ENCODE measurements around the gene STAT4.

STAT4 gene

GRCh38 chr2:191103774-191104173, 47.0 kb downstream of the STAT4 start:
- in situ Hi-C loops (cut with HindIII; ENCODE audit: low sequenced_read_pairs): no loop called here

DNA sequence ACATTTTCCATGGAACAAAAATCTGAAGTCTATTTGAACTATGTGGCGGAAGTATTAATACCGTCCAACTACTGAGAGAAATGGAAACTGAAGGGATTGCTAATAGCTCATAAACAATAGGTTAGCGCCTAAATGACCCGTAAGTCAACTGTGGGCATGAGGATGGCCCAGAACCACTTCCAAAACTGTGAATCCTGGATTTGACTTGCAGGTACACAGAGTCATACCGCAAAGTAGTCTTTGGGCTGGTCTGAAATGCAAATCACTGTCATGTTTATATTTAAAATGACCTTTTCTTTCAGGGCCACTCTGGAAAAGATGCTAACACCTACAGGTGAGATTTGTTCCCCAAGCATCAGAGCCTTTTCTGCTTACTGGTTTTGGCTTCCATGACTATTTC, 50.6 kb downstream of the STAT4 start:
- in situ Hi-C loops (cut with HindIII; ENCODE audit: low sequenced_read_pairs): no loop called here

DNA sequence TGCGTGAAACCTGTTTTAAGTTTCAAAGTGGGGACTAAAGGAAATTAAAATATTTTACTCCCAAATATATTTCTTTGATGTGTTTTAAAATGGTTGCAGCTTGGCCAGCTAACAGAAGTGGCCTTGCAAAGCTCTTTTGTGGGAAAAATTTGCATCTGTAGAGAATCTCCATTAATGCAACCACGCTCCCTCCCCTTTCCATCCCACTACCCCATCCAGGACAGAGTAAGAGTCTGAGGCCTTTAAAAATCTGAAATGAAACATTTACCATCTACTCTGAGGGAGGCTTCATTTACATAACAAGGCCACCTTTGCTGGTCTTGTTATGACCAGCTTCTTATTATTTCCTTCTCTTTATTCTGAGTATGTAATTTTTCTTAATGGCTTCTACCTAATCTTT, 63.5 kb downstream of the STAT4 start:
- in situ Hi-C loops (cut with HindIII; ENCODE audit: low sequenced_read_pairs): no loop called here

DNA sequence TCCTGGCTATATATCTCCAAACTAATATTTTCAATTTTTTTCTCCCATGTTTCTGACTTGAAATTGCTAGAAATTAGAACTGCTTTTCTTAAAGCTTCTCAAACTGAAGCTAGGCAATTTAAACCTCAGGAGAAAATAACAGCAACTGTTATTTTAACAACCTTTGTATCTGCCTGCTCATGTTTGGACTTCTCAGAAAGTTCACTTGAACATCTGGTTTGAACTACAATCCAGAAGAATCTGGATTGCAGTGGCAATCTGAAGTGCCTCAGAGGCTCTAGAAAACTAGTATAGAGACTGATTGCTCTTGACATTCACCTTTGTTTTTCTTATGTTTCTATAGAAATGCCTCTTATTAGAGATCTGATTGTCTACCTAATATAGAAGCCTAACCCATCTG, 64.1 kb downstream of the STAT4 start:
- in situ Hi-C loops (cut with HindIII; ENCODE audit: low sequenced_read_pairs): no loop called here

GRCh38 chr2:191083540-191083939, 67.3 kb downstream of the STAT4 start:
- in situ Hi-C loops (cut with HindIII; ENCODE audit: low sequenced_read_pairs): no loop called here

- in situ Hi-C loops (cut with HindIII; ENCODE audit: low sequenced_read_pairs): no loop called here
Observed at GRCh38 chr2:191082321-191082720, 68.5 kb downstream of the STAT4 start.

DNA sequence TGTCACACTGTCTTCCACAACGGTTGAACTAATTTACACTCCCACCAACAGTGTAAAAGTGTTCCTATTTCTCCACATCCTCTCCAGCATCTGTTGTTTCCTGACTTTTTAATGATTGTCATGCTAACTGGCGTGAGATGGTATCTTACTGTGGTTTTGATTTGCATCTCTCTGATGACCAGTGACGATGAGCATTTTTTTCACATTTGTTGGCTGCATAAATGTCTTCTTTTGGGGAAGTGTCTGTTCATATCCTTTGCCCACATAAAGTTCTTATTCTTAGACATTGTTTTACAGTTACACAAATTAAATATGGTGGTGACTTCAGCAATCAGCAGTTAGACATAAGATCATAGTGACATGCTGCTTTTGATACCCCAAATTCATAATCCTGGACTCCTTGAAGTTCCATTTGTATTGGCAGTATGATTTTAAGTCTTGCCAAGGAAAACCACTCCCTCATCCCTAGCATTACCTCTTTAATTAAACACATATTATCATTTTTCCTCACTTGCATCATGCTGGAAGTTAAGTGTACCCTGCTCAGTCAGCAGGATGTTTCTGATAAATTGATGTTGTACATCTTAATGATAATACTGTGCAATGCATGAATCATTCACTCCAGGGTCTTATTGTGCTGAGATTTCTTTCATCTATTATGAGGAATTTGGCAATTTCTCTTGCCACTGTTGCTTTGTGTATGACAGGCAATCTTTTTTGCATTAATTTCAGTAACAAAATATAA, 69.2 kb downstream of the STAT4 start:
- in situ Hi-C loops (cut with HindIII; ENCODE audit: low sequenced_read_pairs): no loop called here

- in situ Hi-C loops (cut with HindIII; ENCODE audit: low sequenced_read_pairs): no loop called here
Observed at GRCh38 chr2:191078165-191078867, 72.5 kb downstream of the STAT4 start.

- in situ Hi-C loops (cut with HindIII; ENCODE audit: low sequenced_read_pairs): no loop called here
Observed at GRCh38 chr2:191070276-191070675, 80.5 kb downstream of the STAT4 start.

- in situ Hi-C loops (cut with HindIII; ENCODE audit: low sequenced_read_pairs): no loop called here
Observed at GRCh38 chr2:191069606-191070005, 81.2 kb downstream of the STAT4 start.

DNA sequence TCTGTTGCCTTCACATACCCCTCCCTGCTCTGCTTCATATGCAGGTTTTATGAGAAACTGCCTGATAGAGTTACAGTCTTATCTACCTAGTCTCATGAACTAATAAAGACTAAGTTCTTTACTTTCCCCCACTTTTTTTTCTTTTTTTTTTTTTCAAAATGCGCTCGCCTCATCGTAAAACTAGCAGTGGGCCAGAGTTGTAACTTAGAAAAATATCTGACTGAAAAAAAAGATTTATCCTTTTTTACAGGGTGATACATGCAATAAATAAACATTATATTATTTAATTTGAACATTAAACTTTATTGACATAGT, 83.9 kb downstream of the STAT4 start:
- in situ Hi-C loops (cut with HindIII; ENCODE audit: low sequenced_read_pairs): no loop called here

DNA sequence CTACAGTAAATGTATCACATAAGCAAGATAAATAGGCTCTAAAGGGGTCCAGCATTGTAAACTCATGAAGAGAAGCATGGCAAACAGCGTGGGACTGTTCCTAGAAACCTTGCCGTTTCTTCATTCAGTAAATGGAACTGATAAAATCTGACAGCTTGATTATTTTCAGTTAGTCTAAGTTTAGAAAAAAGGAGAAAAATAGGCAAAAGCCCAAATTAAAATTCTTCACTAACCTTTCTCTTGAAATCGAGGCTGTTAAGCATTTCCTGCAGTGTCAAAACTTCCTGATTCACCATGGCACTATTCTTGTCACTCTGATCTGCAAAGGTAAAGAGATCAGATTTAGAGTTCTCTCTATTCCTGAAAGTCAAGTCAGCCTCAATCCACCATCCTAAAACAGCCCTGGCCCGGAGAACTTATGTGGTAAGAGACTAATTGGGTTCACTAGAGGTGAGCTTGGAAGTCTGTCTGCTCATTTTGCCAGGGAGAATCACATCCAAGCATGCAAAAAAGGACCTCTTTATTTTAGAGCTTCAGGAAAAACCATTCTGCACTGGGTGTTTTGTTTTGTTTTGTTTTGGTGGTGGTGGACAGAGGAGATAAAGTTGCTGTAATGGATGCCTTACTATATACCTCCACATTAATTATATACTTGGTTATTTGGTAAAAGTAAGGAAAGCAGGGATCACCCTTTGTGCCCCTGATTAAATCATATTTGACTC, 84.4 kb downstream of the STAT4 start:
- in situ Hi-C loops (cut with HindIII; ENCODE audit: low sequenced_read_pairs): no loop called here

- in situ Hi-C loops (cut with HindIII; ENCODE audit: low sequenced_read_pairs): no loop called here
Observed at GRCh38 chr2:191065785-191066184, 85.0 kb downstream of the STAT4 start.

- in situ Hi-C loops (cut with HindIII; ENCODE audit: low sequenced_read_pairs): no loop called here
Observed at GRCh38 chr2:191064590-191064989, 86.2 kb downstream of the STAT4 start.

- in situ Hi-C loops (cut with HindIII; ENCODE audit: low sequenced_read_pairs): no loop called here
Observed at GRCh38 chr2:191063584-191063983, 87.2 kb downstream of the STAT4 start.

DNA sequence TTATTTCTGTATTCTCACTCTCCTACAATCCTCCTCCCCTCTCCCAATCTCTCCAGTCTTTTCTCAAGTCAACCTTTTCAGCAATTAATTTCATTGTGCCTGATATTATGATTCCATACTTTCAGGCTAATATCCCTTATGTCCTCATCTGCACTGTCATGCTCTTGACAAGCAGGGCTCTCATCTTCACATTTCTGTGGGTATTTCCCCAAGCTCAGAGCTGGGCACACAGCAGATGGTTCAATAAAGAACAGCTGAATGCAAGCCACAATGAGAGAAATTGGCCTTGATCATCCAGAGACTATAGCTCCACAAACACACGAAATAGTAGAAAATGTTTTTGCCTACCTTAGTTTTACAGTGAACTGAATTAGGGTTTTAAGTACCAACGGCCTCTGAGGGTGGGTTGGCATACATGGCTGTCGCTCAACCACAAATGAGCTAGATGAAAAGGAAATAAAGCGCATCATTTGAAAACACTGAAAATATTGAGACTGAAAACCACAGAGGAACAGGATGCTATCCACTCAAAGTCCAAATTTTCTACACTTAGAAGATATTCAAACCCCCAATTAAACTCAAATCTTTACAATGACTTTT, 89.3 kb downstream of the STAT4 start:
- in situ Hi-C loops (cut with HindIII; ENCODE audit: low sequenced_read_pairs): no loop called here

DNA sequence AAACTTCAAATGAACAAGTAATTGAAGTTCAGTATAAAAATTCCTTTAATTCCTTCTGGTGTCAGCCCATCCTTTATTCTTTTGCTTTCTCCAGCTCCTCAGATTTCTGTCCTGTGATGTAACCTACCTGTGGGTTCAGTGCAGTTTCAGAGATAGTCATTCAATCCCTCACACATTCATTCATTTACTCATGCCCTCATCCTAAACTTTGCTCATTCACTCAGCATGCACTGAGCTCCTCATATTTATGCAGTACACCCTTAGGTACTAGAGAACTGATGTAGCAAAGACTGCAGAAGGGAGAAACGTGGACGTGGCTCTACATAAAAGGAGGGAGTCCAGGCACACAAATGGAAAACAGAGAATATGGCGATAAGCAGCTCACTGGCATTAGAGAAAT, 91.5 kb downstream of the STAT4 start:
- in situ Hi-C loops (cut with HindIII; ENCODE audit: low sequenced_read_pairs): no loop called here

DNA sequence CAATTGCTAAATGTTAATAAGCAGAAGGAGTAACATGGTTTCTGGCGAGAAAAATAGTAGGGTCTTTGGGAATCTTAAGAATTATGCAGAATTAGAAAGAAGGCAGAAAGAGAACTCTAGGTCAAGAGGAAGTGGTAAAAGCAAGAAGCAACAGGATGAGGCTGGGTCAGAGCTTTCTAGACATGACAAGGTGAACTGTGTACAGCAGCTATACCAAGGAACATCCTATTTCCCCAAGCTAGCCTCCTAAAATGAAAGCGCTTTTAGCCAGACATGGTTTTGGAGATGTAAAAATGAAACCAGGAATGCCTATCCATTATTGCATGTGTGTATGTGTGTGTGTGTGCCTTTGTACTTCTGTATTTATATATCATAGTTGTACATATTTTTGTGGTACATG, 94.6 kb downstream of the STAT4 start:
- in situ Hi-C loops (cut with HindIII; ENCODE audit: low sequenced_read_pairs): no loop called here

- in situ Hi-C loops (cut with HindIII; ENCODE audit: low sequenced_read_pairs): no loop called here
Observed at GRCh38 chr2:191053256-191053655, 97.5 kb downstream of the STAT4 start.

GRCh38 chr2:191051825-191052778, 98.7 kb downstream of the STAT4 start:
- in situ Hi-C loops (cut with HindIII; ENCODE audit: low sequenced_read_pairs): no loop called here

GRCh38 chr2:191051177-191051576, 99.6 kb downstream of the STAT4 start:
- in situ Hi-C loops (cut with HindIII; ENCODE audit: low sequenced_read_pairs): no loop called here

Data from endothelial cell of hepatic sinusoid (primary cell).